HG03558 (cell line): Measurements from ENCODE around the gene CLSTN1.
"Not testable (repeated sequence)": the region's sequence is repeated elsewhere in the genome, so short reads cannot be mapped to it uniquely, and the experiment has no call there.

Source experiments
- ATAC-seq: cut with Tn5 transposase; IDR thresholded peaks from one replicate; pipeline ENCODE4 v1.9.1; 2021; ENCODE audit warnings: moderate number of reproducible peaks; ENCODE audit not compliant: unreplicated experiment; ENCODE audit errors: extremely low read depth

Gene CLSTN1

GRCh38 chr1:9770298-9770697 is 53.5 kb downstream of the CLSTN1 start:
- no peak for ATAC-seq

GRCh38 chr1:9768983-9769382 is 54.8 kb downstream of the CLSTN1 start:
- ATAC-seq: no peak

- ATAC-seq: no peak
Observed at GRCh38 chr1:9767964-9768668, 55.6 kb downstream of the CLSTN1 start.

GRCh38 chr1:9766759-9767442 is 56.9 kb downstream of the CLSTN1 start:
- ATAC-seq: no peak

- ATAC-seq: no peak
Observed at GRCh38 chr1:9764550-9764949, 59.2 kb downstream of the CLSTN1 start.

GRCh38 chr1:9763914-9764313 is 59.9 kb downstream of the CLSTN1 start:
- ATAC-seq: no peak

- not testable (repeated sequence) for ATAC-seq
Observed at GRCh38 chr1:9762446-9762845, 61.3 kb downstream of the CLSTN1 start.

GRCh38 chr1:9761855-9762254 is 61.9 kb downstream of the CLSTN1 start:
- no peak for ATAC-seq

- no peak for ATAC-seq
Observed at GRCh38 chr1:9760824-9761223, 62.9 kb downstream of the CLSTN1 start.

GRCh38 chr1:9759939-9760338 is 63.8 kb downstream of the CLSTN1 start:
- no peak for ATAC-seq

GRCh38 chr1:9758559-9759121 is 65.1 kb downstream of the CLSTN1 start:
- no peak for ATAC-seq

- no peak for ATAC-seq
Observed at GRCh38 chr1:9755441-9755995, 68.2 kb downstream of the CLSTN1 start.

GRCh38 chr1:9753121-9753531 is 70.6 kb downstream of the CLSTN1 start:
- ATAC-seq: no peak

GRCh38 chr1:9751971-9752370 is 71.8 kb downstream of the CLSTN1 start:
- ATAC-seq: no peak

- ATAC-seq: no peak
Observed at GRCh38 chr1:9749361-9749760, 74.4 kb downstream of the CLSTN1 start.

GRCh38 chr1:9748391-9748790 is 75.4 kb downstream of the CLSTN1 start:
- not testable (repeated sequence) for ATAC-seq

GRCh38 chr1:9746651-9747050 is 77.1 kb downstream of the CLSTN1 start:
- ATAC-seq: no peak

GRCh38 chr1:9746211-9746610 is 77.6 kb downstream of the CLSTN1 start:
- no peak for ATAC-seq

- ATAC-seq: no peak
Observed at GRCh38 chr1:9744106-9744799, 79.5 kb downstream of the CLSTN1 start.

GRCh38 chr1:9737671-9738070 is 86.1 kb downstream of the CLSTN1 start:
- no peak for ATAC-seq

- no peak for ATAC-seq
Observed at GRCh38 chr1:9737057-9737456, 86.7 kb downstream of the CLSTN1 start.
